ENCODE data around the gene SUSD6.

SUSD6 gene

DNA sequence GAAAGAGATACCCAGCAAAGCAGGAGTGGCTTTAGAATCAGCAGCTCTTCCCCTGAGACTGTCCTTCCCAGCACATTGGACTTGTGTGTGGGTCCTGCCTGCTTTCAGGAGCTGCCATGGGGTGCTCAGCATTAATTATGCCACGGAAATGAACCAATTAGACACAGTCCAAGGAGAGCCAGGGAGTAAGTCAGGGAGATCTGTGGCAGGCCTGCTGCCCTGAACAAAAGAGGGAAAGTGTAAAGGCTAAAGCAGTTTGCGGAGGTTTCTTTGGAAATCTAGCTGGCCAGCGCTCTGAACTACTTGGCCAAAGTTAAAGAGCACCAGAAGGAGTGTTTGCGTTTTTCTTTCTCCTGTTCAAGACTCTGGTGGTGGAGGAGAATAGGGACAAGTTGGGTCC is 89.9 kb downstream of the SUSD6 start:
- TF ChIP-seq ZFX (IDR thresholded peaks at IDR 0.05) = no peak
- TF ChIP-seq, protein P1, sequence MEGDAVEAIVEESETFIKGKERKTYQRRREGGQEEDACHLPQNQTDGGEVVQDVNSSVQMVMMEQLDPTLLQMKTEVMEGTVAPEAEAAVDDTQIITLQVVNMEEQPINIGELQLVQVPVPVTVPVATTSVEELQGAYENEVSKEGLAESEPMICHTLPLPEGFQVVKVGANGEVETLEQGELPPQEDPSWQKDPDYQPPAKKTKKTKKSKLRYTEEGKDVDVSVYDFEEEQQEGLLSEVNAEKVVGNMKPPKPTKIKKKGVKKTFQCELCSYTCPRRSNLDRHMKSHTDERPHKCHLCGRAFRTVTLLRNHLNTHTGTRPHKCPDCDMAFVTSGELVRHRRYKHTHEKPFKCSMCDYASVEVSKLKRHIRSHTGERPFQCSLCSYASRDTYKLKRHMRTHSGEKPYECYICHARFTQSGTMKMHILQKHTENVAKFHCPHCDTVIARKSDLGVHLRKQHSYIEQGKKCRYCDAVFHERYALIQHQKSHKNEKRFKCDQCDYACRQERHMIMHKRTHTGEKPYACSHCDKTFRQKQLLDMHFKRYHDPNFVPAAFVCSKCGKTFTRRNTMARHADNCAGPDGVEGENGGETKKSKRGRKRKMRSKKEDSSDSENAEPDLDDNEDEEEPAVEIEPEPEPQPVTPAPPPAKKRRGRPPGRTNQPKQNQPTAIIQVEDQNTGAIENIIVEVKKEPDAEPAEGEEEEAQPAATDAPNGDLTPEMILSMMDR (conservative IDR thresholded peaks at IDR 0.05) = no peak
- no peak overlapping the region for H3K27ac ChIP-seq

DNA sequence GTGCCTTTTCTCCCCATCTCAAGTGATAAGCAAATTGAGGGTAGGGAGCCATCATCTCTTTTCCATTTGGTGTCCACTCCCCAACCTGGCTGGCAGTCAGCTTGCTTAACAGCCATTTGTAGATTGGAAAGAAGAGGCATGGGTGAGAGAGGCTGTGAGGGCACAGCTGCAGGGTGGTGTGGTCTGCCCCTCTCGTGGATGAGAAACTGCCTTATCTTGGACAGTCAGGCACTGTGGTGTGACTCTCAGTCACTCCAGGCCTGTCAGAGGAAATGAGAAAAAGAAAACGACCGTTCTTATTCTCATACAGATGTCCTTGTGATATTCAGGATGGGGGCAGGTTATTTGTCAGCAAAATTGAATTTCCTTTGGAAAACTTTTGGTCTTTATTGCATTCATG is 90.5 kb downstream of the SUSD6 start:
- H3K27ac ChIP-seq = no peak overlapping the region
- TF ChIP-seq, protein P1 (conservative IDR thresholded peaks at IDR 0.05) = no peak
- TF ChIP-seq ZFX (IDR thresholded peaks at IDR 0.05) = no peak

DNA sequence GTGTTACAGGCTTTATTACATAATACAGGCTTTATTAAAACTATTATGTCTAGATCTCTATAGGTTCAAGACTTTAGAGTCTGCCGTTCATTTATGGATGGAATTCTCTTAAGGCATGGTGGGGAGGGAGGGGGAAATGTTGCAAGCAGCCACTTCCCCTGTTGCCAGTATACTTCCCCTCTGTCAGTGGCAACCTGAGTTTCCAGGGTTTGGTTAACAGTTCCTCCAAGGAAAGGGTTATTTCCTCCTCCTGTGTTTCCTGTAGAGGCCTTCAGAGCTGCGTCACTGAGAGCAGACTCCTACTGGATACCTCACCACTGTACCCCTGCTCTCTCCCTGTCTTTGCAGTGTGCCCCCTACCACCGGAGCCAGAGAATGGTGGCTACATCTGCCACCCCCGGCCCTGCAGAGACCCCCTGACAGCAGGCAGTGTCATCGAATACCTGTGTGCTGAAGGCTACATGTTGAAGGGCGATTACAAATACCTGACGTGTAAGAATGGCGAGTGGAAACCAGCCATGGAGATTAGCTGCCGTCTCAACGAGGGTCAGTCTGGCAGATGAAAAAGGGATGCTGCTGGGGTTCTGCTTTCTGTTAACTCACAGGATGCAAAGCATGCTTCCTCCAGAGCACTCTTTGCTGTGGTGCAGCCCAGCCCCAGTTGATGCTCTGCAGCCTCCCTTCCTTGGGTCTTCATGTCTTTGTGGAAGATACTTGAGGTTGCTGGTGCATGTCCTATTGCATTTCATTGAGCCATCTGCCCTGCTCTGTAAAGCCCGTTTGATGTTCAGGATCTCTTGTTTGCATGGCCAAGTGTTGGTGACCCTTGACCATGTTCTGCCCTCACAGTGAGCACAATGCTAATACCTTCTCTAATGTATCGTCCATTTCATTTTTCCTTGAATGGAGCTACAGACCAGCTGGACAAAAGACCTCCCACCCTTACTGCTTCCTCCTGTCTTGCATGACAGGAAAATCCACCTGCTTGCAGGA is 91.9 kb downstream of the SUSD6 start:
- TF ChIP-seq, protein P1 (conservative IDR thresholded peaks at IDR 0.05) = no peak
- TF ChIP-seq ZFX (IDR thresholded peaks at IDR 0.05) = no peak
- no peak overlapping the region for H3K27ac ChIP-seq

DNA sequence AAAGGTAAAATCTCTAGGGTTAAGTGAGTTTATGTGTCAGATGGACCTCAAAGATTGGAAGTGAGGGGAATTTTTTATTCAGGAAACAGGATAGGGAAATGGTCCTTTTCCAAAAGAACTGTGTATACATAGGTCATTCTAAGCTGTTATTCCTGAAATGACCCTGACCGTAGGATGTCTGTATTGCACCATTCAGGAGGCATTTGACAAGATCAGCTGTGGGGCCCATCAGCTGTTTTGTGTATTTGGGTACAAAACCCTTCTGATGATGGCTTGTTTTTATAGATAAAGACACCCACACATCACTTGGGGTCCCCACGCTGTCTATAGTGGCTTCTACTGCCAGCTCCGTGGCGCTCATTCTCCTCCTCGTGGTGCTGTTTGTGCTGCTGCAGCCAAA is 92.9 kb downstream of the SUSD6 start:
- no peak overlapping the region for H3K27ac ChIP-seq
- TF ChIP-seq, protein P1 (conservative IDR thresholded peaks at IDR 0.05) = no peak
- no peak for TF ChIP-seq ZFX (IDR thresholded peaks at IDR 0.05)

DNA sequence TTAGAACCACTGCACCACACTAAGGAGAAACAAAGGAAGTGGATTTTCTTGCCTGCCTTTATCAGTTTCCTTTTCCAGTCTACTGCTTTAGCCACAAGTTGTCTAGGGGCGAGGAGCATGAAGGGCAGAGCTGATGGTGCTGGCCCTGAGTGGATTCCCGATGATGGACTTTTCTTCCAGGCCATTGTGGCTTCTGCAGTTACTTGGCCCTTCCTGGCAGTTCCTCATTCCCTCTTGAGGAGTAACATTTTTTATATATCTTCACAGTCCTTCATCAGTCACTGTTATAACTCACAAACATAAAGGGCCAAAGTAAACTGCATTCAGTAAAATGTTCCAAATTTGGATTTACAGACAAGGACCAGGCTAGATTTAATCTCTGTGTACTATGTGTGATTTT is 94.3 kb downstream of the SUSD6 start:
- TF ChIP-seq, protein P1 (conservative IDR thresholded peaks at IDR 0.05) = no peak
- TF ChIP-seq ZFX (IDR thresholded peaks at IDR 0.05) = no peak
- H3K27ac ChIP-seq = no peak overlapping the region

DNA sequence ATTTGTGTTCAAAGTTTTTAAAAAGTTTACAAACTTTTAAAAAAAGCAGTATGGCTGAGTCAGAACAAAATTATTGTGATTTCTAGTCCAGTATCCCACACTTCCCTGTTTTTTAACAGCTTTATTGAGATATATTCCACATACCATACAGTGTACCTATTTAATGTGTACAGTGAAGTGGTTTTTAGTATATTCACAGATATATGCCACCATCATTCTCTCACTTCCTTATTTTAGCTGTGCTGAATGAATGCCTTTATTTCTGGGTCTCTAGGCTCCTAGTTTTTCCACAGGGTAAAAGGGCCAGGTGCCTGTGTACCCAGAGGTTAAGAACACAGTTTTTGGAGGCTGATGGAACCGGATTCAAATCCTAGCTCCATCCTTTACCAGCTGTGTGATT is 96.7 kb downstream of the SUSD6 start:
- H3K27ac ChIP-seq = no peak overlapping the region
- TF ChIP-seq, protein P1 (conservative IDR thresholded peaks at IDR 0.05) = no peak
- TF ChIP-seq ZFX (IDR thresholded peaks at IDR 0.05) = no peak
